Endothelial cell (in vitro differentiated cells): ENCODE measurements around the gene GALNT11. TPM values are rescaled to one million over a fixed set of nuclear protein-coding genes. Genes with fewer than 3 reads are reported as not detected.
A peak's percentile ranks its signal among the peaks of the same experiment; 100 is the strongest.

ENCODE experiments used
- DNase-seq: peaks from one replicate; pipeline ENCODE4 v3.0.0; 2021; ENCODE audit warnings: low spot score
- H3K27ac Mint-ChIP-seq: one replicate; pipeline ENCODE4 v1.8.0; 2021; ENCODE audit warnings: mixed read lengths, inconsistent platforms; ENCODE audit not compliant: unreplicated experiment
- H3K27me3 Mint-ChIP-seq: one replicate; pipeline ENCODE4 v1.8.0; 2021; ENCODE audit warnings: mild to moderate bottlenecking, moderate library complexity, mixed read lengths, inconsistent platforms; ENCODE audit not compliant: unreplicated experiment
- H3K36me3 Mint-ChIP-seq: one replicate; pipeline ENCODE4 v1.8.0; 2021; ENCODE audit warnings: mild to moderate bottlenecking, low read depth, mixed read lengths, inconsistent platforms; ENCODE audit not compliant: unreplicated experiment
- H3K4me1 Mint-ChIP-seq: one replicate; pipeline ENCODE4 v1.8.0; 2021; ENCODE audit warnings: mild to moderate bottlenecking, mixed read lengths, inconsistent platforms; ENCODE audit not compliant: unreplicated experiment
- H3K4me3 Mint-ChIP-seq: one replicate; pipeline ENCODE4 v1.8.0; 2021; ENCODE audit warnings: mild to moderate bottlenecking, mixed read lengths, inconsistent platforms; ENCODE audit not compliant: unreplicated experiment
- H3K9me3 Mint-ChIP-seq: one replicate; pipeline ENCODE4 v1.8.0; 2021; ENCODE audit warnings: mixed read lengths, inconsistent platforms; ENCODE audit not compliant: unreplicated experiment
- CTCF ChIP-seq: fragments of 200-600 bp; sonication (generic); IDR thresholded peaks from one replicate; pipeline ENCODE4 v1.5.0; 2021; ENCODE audit warnings: antibody characterized with exemption; ENCODE audit not compliant: unreplicated experiment
- total RNA-seq: library from RNA; stranded (reverse); fragmentation: NEBNext Ultra II Directional; extraction: Animal tissue kit (Norgen Biotek cat#: 25700); gene quantifications from one replicate; pipeline ENCODE4 v1.2.1, GENCODE V29; 2021; ENCODE audit not compliant: unreplicated experiment

Gene GALNT11
- total RNA-seq, 1 donor from 2014 or later, result 21.2 TPM

GRCh38 chr7:152158801-152159587 is 133.5 kb downstream of the GALNT11 start:
- peaks cover 34% of the 10 kb centered on the region for H3K36me3 Mint-ChIP-seq
- peaks cover 2% of the 10 kb centered on the region for H3K27me3 Mint-ChIP-seq
- no peaks in the 10 kb centered on the region for H3K4me1 Mint-ChIP-seq
- H3K9me3 Mint-ChIP-seq, result no peaks in the 10 kb centered on the region
- no peak for TF ChIP-seq CTCF
- H3K4me3 Mint-ChIP-seq, result no peak overlapping the region
- no peak for DNase-seq
- H3K27ac Mint-ChIP-seq, result no peak overlapping the region

GRCh38 chr7:152161171-152161570 is 135.7 kb downstream of the GALNT11 start:
- H3K27me3 Mint-ChIP-seq, result peaks cover 2% of the 10 kb centered on the region
- no peaks in the 10 kb centered on the region for H3K4me1 Mint-ChIP-seq
- no peaks in the 10 kb centered on the region for H3K9me3 Mint-ChIP-seq
- no peak overlapping the region for H3K4me3 Mint-ChIP-seq
- H3K36me3 Mint-ChIP-seq, result peaks cover 23% of the 10 kb centered on the region
- H3K27ac Mint-ChIP-seq, result no peak overlapping the region
- no peak for DNase-seq
- TF ChIP-seq CTCF, result no peak

- Mint-ChIP-seq H3K9me3 (no peaks in the 10 kb centered on the region), H3K27ac (peak overlapping the region; percentile 64), H3K4me3 (peak overlapping the region; percentile 21), H3K4me1 (no peaks in the 10 kb centered on the region), H3K27me3 (peaks cover 2% of the 10 kb centered on the region), H3K36me3 (peaks cover 23% of the 10 kb centered on the region)
- DNase-seq, result no peak
- TF ChIP-seq CTCF, result no peak
These were observed 136.8 kb downstream of the GALNT11 start for GRCh38 chr7:152162287-152162686.

Other genes with a start within 250 kb of the GALNT11 start
- gene PRKAG2, start 148.6 kb upstream of the GALNT11 start, total RNA-seq, result 16.0 TPM
- gene GALNTL5, start 69.2 kb upstream of the GALNT11 start, total RNA-seq, result not detected